GM12891 (cell line): Measurements from ENCODE around the gene ZNF516.

Source experiments
- POLR2A ChIP-seq: IDR thresholded peaks from 2 replicates; pipeline ENCODE4 v1.6.1; 2011; ENCODE audit warnings: low read depth, low read length, control low read depth
- POLR2AphosphoS5 ChIP-seq: IDR thresholded peaks from 2 replicates; pipeline ENCODE4 v1.6.1; 2011; ENCODE audit warnings: low read depth, low read length, control low read depth

DNA sequence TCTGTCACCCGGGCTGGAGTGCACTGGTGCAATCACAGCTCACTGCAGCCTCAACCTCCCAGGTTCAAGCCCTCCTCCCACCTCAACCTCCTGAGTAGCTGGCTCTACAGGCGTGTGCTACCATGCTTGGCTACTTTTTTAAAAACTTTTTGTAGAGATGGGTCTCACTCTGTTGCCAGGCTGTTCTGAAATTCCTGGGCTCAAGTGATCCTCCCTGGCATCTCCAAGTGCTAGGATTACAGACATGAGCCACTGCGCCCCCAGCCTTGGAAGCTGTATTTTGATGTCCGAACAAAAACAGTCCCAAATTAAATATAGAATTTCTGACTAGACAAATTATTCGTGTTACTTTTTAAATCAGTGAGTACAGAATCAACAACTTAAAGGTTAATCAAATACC, 97.4 kb downstream of the ZNF516 start:
- TF ChIP-seq POLR2A (no peak), POLR2AphosphoS5 (no peak)
